PC-9 (cell line): ENCODE data around the gene TBX5. TPM values are rescaled to one million over a fixed set of nuclear protein-coding genes. Genes with fewer than 3 reads are reported as not detected.

ENCODE experiments used
- BruUV-seq: library from RNA; stranded (reverse); fragments of 400-500 nt; replicated peaks from 2 replicates; lab custom pipeline; 2021; lab: Mats Ljungman, UMichigan
- CTCF ChIA-PET: fragments of 300-600 bp; sonication (Branson Sonifier 250); formaldehyde crosslinking; loops from one replicate; lab custom pipeline; 2022; ENCODE audit warnings: antibody characterized with exemption; lab: Charles Lee
- POLR2A ChIA-PET: fragments of 300-600 bp; sonication (Branson Sonifier 250); formaldehyde crosslinking; loops from one replicate; lab custom pipeline; 2022; ENCODE audit warnings: antibody characterized with exemption; ENCODE audit not compliant: unreplicated experiment; lab: Charles Lee
- DNase-seq, 2 experiments: peaks; one replicate each; pipeline versions ENCODE4 v3.0.0 to v3.0.0-alpha.2; 2015 to 2022; ENCODE audit warnings: mixed read lengths in 1 of 2
- H2AFZ ChIP-seq: fragments of 200-600 bp; sonication (generic); 2 replicates; pipeline ENCODE4 v1.8.1; 2017; ENCODE audit warnings: antibody characterized with exemption
- H3F3A ChIP-seq: fragments of 200-600 bp; sonication (generic); 2 replicates; pipeline ENCODE4 v1.8.1; 2017; ENCODE audit warnings: antibody characterized with exemption, mild to moderate bottlenecking, low read depth; ENCODE audit not compliant: insufficient read depth
- H3K27ac ChIP-seq: fragments of 200-600 bp; sonication (generic); 2 replicates; pipeline ENCODE4 v1.6.1; 2016; ENCODE audit warnings: mixed run types
- H3K27me3 ChIP-seq: fragments of 200-600 bp; sonication (generic); 2 replicates; pipeline ENCODE4 v1.6.1; 2016; ENCODE audit warnings: low read depth, mixed run types; ENCODE audit not compliant: insufficient read depth
- H3K36me3 ChIP-seq: fragments of 200-600 bp; sonication (generic); 2 replicates; pipeline ENCODE4 v1.6.1; 2016; ENCODE audit warnings: low read depth, mixed run types
- H3K4me1 ChIP-seq: fragments of 200-600 bp; sonication (generic); replicated peaks from 2 replicates; pipeline ENCODE4 v1.6.1; 2016; ENCODE audit warnings: mixed run types; ENCODE audit not compliant: insufficient read depth
- H3K4me2 ChIP-seq: fragments of 200-600 bp; sonication (generic); 2 replicates; pipeline ENCODE4 v1.6.1; 2017; ENCODE audit warnings: mixed run types
- H3K4me3 ChIP-seq: fragments of 200-600 bp; sonication (generic); 2 replicates; pipeline ENCODE4 v1.6.1; 2016; ENCODE audit warnings: mixed run types
- H3K79me2 ChIP-seq: fragments of 200-600 bp; sonication (generic); 2 replicates; pipeline ENCODE4 v1.6.1; 2017; ENCODE audit warnings: low read depth, mixed run types
- H3K9me2 ChIP-seq: fragments of 200-600 bp; sonication (generic); 2 replicates; pipeline ENCODE4 v1.8.1; 2017; ENCODE audit warnings: mild to moderate bottlenecking; ENCODE audit not compliant: insufficient read depth
- H3K9me3 ChIP-seq: fragments of 200-600 bp; sonication (generic); 2 replicates; pipeline ENCODE4 v1.8.1; 2016; ENCODE audit warnings: low read depth; ENCODE audit not compliant: insufficient read depth
- H4K20me1 ChIP-seq: fragments of 200-600 bp; sonication (generic); 2 replicates; pipeline ENCODE4 v1.8.1; 2017; ENCODE audit not compliant: insufficient read depth
- EZH2 ChIP-seq: fragments of 200-600 bp; sonication (generic); IDR thresholded peaks from 2 replicates; pipeline ENCODE4 v1.8.0; 2017; ENCODE audit warnings: antibody characterized with exemption, low read depth
- intact Hi-C: fragments of 100-400 bp; cut with micrococcal nuclease; formaldehyde crosslinking; loops from one replicate; pipeline ENCODE4 v1.10.0; 2022; ENCODE audit not compliant: unreplicated experiment
- total RNA-seq: library from RNA; stranded (reverse); gene quantifications from 2 replicates; pipeline ENCODE4 v1.2.3, GENCODE V29; 2021
- TF ChIP-seq, protein P1 (sequence below): fragments of 200-600 bp; sonication (generic); conservative IDR thresholded peaks from 2 replicates; pipeline ENCODE4 v1.6.1; 2017; ENCODE audit warnings: mixed run types, antibody characterized with exemption, mild to moderate bottlenecking, moderate library complexity

Gene TBX5
- total RNA-seq, 1 experiment from 2014 or later: not detected

DNA sequence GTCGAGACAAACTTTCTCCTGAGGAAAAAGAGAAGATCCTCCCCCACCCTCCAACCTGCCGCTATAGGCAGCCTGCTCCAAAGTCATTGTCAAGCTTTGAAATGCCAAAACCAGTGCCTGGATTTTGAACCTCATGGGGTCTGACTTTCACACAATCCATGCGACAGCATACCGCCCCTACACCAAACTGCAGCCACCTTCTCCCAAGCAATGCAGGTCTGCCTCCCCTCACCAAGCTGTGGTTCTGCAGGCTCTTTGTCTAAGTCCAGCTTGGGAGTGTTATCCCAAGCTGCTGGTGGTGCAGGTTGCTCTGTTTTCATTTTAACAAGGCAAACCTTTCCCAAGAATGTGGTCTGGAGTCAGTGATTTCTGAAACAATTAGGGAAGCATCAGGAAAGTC, 12.4 kb downstream of the TBX5 start:
- H3K4me1 ChIP-seq: no peaks in the 10 kb centered on the region
- H3K9me2 ChIP-seq: no peaks in the 10 kb centered on the region
- intact Hi-C loops: no loop called here
- no peaks in the 10 kb centered on the region for H4K20me1 ChIP-seq
- H2AFZ ChIP-seq: no peak overlapping the region
- DNase-seq: no peak
- POLR2A ChIA-PET: no interaction called here
- H3K36me3 ChIP-seq: no peaks in the 10 kb centered on the region
- no peaks in the 10 kb centered on the region for H3F3A ChIP-seq
- no peak overlapping the region for H3K4me2 ChIP-seq
- H3K27me3 ChIP-seq: peaks cover 88% of the 10 kb centered on the region
- CTCF ChIA-PET: interaction anchor here (0.6 kb wide), 1 partner anchor 883 kb away, joined by 3 read pairs; no protein-coding TSS in a partner anchor
- TF ChIP-seq EZH2: no peak
- TF ChIP-seq, protein P1, sequence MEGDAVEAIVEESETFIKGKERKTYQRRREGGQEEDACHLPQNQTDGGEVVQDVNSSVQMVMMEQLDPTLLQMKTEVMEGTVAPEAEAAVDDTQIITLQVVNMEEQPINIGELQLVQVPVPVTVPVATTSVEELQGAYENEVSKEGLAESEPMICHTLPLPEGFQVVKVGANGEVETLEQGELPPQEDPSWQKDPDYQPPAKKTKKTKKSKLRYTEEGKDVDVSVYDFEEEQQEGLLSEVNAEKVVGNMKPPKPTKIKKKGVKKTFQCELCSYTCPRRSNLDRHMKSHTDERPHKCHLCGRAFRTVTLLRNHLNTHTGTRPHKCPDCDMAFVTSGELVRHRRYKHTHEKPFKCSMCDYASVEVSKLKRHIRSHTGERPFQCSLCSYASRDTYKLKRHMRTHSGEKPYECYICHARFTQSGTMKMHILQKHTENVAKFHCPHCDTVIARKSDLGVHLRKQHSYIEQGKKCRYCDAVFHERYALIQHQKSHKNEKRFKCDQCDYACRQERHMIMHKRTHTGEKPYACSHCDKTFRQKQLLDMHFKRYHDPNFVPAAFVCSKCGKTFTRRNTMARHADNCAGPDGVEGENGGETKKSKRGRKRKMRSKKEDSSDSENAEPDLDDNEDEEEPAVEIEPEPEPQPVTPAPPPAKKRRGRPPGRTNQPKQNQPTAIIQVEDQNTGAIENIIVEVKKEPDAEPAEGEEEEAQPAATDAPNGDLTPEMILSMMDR: no peak
- H3K79me2 ChIP-seq: no peaks in the 10 kb centered on the region
- no TSS peak for BruUV-seq
- H3K9me3 ChIP-seq: no peaks in the 10 kb centered on the region
- H3K27ac ChIP-seq: no peak overlapping the region
- H3K4me3 ChIP-seq: no peak overlapping the region

DNA sequence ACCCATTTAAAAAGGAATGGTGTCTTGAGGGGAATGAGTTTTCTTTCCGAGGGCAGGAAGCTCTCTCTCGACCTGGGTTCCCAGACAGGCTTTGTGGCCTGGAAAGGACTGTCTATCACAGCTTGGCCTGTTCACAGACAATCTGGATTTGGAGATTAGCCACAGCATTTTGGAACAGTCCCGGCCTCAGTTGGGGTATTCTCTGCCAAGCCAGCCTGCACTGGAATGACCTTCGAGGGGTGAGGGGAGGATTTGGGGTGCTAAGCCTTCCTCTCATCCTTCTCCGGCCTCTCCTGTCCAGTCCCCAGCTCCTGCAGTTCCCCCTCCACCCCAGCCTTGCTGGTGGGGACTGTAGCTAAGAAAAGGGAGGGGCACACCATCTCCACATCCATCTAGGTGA, 13.0 kb downstream of the TBX5 start:
- Histone ChIP-seq H3F3A (no peaks in the 10 kb centered on the region), H4K20me1 (no peaks in the 10 kb centered on the region), H3K27me3 (peaks cover 81% of the 10 kb centered on the region), H2AFZ (no peak overlapping the region), H3K4me1 (no peaks in the 10 kb centered on the region), H3K9me2 (no peaks in the 10 kb centered on the region), H3K9me3 (no peaks in the 10 kb centered on the region), H3K36me3 (no peaks in the 10 kb centered on the region), H3K4me3 (no peak overlapping the region), H3K79me2 (no peaks in the 10 kb centered on the region), H3K27ac (no peak overlapping the region), H3K4me2 (no peak overlapping the region)
- intact Hi-C loops: no loop called here
- no TSS peak for BruUV-seq
- no peak for DNase-seq
- TF ChIP-seq EZH2: no peak
- TF ChIP-seq, protein P1: no peak
- POLR2A ChIA-PET: no interaction called here
- CTCF ChIA-PET: interaction anchor here (0.6 kb wide), 1 partner anchor 882 kb away, joined by 3 read pairs; no protein-coding TSS in a partner anchor

DNA sequence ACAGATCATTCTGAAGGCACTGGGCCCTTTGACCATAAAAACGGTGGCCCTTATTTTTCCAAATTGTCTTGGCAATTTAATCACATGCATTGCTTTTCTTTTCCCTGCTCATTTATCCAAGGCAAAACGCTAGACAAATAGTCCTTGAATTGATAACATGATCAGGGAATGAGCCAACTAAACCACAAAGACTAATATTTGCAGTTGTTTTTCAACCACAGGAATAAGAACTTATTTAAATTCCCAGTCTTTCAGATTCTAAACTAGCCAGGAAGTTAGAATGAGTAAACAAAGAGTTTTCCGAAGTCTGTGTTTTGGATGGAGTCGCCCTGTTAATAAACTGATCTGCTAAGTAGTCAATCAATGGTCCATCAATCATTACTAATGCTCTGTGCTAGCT, 14.9 kb downstream of the TBX5 start:
- no peaks in the 10 kb centered on the region for H3K9me3 ChIP-seq

More for the DNA sequence above, 14.9 kb downstream of the TBX5 start:
- Histone ChIP-seq H3F3A (no peaks in the 10 kb centered on the region), H3K36me3 (no peaks in the 10 kb centered on the region), H4K20me1 (no peaks in the 10 kb centered on the region), H3K79me2 (no peaks in the 10 kb centered on the region), H3K27me3 (peaks cover 64% of the 10 kb centered on the region), H3K4me3 (no peak overlapping the region), H3K4me2 (no peak overlapping the region), H3K27ac (no peak overlapping the region), H3K9me2 (no peaks in the 10 kb centered on the region), H2AFZ (no peak overlapping the region), H3K4me1 (no peaks in the 10 kb centered on the region)
- BruUV-seq: no TSS peak
- ChIA-PET POLR2A (no interaction called here), CTCF (no interaction called here)
- intact Hi-C loops: no loop called here
- no peak for TF ChIP-seq EZH2
- TF ChIP-seq, protein P1: no peak
- DNase-seq: no peak
